Stimulated activated CD8-positive, alpha-beta memory T cell treated with anti-CD3 and anti-CD28 coated beads, Interleukin-4, amount 100 ng/mL, for 24 hours (primary cell): ENCODE data around the gene UGT3A2.
"Not testable (repeated sequence)": the region's sequence is repeated elsewhere in the genome, so short reads cannot be mapped to it uniquely, and the experiment has no call there.

ENCODE experiments used
- DNase-seq: peaks from one replicate; pipeline ENCODE4 v3.0.0-alpha.2; 2020; ENCODE audit warnings: low read depth

The UGT3A2 gene

DNA sequence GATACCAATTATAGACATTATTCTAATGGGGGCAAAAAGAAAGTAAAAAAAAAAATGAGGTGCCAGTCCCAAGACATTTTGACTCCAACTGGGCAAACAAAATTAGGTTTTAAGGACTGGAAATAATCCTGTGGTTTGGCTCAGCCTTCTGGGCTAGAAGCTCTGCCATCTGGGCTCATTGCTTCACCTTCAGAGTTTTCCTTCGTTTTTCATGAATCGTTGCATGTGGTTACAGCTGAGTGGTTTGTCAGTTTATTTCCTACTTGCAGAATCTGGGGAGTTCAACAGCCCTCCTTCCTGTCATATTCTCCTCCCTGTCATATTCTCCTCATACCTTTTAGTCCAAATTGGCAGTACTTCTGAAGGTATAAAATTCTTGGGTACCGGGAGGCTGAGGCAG, 12.0 kb downstream of the UGT3A2 start:
- DNase-seq = no peak

DNA sequence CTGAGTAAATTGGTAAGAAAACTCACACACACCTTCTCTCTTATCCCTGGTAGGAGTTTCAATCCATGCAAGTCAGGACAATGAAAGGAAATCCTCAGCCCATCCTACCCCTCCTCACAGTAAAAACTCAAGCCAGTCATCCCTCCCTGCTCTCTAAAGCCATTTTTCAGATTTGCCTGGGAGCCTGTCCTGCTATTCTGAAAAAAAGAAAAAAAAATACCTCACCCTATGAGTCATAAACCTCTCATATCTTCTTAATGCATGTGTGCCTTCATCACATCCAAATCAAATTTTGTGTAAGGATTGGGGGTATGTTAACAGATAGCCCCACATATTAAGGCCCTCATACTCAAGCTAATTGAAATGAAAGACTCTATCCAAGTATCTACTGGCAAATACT, 14.1 kb downstream of the UGT3A2 start:
- no peak for DNase-seq

DNA sequence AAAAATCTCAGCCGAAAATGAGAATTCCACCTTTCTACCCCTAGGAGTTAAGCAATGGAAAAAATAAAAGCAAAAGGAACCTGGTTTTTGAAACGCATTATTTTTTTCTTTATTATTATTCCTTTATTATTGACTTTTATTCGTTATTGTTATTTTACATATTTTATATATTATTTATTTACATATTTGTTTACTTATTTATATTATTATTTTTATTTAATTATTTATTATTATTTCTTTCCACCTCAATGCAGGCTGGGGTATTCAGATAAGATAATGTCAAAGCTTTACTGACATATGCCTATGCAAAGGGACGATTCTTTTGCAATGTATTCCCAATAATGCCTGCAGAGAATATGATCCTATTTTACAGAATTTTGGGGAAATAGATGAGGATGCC, 16.7 kb downstream of the UGT3A2 start:
- no peak for DNase-seq

DNA sequence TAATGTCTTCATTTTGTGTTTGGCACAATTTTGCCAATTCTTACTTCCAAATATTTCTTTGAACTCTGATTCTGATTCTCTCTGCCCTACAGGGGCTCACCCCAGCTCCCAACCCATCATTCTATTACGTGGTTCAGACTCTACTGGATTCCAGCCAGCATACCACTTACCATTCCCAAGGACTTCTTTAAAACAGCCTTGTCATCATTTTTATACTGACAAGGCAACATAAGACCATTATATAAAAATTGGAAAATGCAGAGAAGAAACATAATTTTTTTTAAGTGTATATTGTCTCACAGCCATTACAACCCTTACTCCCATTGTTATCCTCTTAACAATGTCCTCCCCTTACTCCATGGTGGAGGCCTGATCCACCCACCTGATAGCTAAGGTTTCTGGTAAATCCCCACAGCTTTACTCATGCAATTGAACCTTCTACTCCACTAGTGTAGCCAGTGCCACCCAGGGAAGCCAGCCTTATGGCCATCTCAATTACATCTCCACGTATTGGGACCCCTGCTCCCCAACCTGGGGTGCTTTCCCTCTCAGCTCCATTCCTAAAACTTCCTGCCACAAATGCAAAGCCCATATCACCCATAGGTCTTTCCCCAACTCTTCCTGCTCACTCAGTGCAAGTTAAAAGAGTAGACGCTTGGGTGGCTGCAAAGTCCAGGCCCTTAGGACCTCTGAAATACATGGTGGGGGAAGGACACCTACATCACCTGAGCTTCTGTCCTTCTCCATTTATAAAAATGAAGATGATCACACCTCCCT, 19.1 kb downstream of the UGT3A2 start:
- no peak for DNase-seq

DNA sequence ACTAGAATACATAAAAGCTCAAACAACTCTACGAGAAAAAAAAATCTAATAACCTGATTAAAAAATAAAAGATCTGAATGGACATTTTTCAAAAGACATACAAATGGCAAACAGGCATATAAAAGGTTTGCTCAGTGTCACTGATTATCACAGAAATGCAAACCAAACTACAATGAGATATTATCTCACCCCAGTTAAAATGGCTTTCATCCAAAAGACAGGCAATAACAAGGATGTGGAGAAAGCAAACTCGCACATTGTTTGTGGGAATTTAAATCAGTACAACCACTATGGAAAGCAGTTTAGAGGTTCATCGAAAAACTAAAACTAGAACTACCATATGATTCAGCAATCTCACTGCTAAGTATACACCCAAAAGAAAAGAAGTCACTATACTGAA, 20.8 kb downstream of the UGT3A2 start:
- no peak for DNase-seq

DNA sequence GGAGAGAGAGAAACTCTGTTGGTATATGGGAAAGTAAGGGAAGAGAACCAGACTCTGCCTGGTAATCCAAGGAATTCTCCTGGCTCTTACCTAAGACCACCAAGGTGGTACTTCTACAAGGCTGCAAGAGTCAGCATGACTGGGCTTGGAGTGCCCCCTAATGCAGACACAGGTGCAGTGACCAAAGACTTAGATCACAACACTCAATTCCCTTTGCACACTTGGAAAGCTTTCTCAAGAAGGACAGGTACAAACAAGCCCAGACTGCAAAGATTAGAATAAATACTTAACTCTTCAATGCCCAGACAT, 25.2 kb downstream of the UGT3A2 start:
- DNase-seq = no peak

DNA sequence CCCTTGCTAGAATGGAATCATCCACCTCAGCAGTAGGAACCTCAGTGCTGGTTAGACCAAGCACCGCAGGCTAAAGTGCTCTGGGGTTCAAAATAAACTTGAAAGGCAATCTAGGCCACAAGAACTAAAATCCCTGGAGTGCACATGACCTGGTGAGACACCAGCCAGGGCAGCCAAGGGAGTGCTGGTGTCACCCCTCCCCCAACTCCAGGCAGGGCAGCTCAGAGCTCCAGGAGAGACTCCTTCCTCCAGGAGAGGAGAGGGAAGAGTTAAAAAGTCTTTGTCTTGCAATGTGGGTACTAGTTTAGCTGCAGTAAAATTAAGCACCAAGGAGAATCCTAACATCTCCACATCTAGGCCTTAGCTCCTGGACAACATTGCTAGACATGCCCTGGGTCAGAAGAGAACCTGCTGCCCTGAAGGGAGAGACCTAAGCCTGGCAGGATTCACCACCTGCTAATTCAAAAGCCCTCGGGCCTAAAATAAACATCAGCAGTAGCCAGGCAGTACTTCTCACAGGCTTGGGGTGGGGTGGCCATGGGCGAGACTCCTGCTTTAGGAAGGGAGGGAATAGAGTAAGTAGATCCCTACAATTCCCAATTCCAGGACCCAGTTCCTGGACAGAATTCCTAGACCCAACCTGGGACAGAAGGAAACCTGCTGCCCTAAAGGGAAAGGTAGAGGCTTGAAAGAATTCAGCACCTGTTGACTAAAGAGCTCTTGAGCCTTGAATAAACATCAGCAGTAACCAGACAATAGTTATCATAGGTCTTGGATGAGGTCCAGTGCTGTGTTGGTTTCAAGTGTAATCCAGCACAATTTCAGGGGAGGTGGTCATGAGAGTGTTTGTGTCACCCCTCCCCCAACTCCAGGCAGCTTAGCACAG, 25.8 kb downstream of the UGT3A2 start:
- DNase-seq = no peak

DNA sequence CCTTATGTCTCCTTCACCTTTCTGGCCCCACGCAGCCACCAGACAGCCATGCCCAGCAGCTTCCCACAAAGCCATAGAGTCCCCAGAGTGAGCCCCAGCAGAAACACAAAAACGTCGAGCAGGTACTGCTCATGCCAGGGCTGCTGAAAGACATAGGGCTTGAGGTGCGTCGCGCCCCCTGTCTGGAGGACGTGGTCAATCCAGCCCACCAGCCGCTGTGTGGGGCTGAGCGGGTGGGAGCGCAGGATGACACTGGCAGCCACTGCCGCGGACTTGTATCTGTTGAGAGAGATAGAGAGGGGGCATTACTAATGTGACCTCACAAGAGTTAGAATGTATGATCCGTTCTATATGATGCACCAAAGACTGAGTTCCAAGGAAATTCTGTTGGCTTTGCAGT, 31.0 kb downstream of the UGT3A2 start:
- no peak for DNase-seq

DNA sequence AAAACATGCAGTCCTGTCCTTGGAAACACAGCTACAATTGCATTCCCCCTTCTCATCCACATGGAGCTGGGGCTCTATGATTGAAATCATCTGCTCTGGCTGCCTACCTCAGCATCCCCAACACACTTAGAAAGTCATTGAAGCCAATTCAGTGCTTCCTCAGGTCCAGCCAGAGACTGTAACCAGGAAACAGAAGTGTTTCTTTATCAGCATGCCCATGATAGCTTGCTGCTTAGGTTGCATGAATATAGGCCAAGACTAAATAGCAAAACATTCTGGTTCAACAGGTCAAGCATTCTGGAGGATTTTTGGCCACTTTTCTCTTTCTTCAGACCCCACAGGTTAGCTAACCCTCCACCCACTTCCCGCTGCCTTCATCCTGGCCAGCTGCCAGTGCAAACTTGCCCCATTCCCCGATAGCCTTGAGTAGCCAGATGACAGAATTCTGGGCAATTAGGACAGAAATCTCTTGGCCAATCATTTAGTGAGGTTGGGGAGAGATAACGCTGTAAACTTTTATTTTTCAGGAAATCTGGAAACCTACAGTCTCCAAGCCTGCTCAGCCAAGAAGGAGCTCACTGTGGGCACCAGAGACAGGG, 32.0 kb downstream of the UGT3A2 start:
- not testable (repeated sequence) for DNase-seq

DNA sequence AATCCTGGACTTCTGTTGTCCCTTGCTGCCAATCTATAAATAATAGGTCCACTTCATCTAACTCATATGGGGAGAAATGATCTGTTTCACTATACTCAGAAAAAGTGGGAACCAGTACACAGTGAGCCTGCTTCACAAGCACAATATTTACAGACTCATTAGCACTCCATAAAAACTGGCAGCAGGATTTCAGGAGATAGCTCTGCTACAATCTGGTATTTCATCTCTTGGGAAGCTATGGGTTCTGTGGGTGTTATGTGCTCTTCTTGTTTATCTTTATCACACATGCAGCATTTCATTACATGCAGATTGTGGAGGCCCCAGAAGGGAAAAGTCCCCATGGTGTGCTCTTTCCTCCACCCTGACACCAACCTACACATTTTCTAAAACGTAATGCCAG, 33.2 kb downstream of the UGT3A2 start:
- no peak for DNase-seq

DNA sequence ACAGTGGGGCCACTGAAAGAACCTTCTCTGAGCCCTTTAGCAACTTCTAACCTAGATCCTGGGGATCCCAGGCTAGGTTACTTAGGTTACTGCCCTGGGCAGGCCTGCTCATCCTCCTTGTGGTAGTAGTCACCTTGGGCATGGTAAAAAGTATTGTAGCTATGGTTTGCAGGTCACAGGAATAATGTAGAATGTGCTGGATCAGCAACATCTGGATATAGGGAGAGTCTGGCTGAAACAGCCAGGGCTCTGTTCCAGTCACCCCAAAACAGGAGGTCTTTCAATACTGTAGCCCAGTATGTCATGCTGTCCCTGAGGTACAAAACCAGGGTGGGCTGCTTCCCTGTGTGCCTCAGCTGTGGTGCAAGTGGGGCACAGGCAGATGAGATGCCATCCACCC, 33.6 kb downstream of the UGT3A2 start:
- DNase-seq = no peak

DNA sequence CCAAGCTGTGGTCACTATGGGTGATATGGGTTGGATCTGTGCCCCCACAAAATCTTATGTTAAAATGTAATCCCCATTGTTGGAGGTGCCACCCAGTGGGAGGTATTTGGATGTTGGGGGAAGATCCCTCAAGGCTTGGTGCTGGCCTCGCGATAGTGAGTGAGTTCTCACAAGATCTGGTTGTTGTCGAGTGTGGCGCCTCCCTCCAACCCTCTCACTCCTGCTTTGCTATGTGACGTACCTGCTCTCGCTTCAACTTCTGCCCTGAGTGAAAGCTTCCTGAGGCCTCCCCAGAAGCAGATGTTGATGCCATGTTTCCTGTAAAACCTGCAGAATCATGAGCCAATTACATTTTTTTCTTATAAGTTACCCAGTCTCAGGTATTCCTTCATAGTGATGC, 35.5 kb downstream of the UGT3A2 start:
- no peak for DNase-seq

DNA sequence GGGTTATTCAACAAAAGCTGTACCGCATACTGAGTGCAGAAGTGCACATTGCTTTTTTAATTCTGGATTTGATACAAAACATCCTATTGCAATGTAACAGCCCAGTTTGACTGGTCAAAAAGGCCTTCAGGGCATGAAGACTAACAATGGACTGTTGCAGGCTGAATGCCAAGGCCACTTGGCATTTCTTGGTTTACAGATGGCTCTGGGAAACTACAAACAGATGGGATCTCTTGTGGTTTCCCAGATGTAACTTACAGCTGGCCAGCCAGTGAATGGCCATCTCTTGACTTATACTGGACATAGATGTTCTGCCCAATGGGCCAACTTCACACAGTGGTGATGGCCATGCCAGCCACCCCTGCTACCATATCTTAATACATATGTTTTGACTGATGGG, 36.8 kb downstream of the UGT3A2 start:
- DNase-seq = no peak

DNA sequence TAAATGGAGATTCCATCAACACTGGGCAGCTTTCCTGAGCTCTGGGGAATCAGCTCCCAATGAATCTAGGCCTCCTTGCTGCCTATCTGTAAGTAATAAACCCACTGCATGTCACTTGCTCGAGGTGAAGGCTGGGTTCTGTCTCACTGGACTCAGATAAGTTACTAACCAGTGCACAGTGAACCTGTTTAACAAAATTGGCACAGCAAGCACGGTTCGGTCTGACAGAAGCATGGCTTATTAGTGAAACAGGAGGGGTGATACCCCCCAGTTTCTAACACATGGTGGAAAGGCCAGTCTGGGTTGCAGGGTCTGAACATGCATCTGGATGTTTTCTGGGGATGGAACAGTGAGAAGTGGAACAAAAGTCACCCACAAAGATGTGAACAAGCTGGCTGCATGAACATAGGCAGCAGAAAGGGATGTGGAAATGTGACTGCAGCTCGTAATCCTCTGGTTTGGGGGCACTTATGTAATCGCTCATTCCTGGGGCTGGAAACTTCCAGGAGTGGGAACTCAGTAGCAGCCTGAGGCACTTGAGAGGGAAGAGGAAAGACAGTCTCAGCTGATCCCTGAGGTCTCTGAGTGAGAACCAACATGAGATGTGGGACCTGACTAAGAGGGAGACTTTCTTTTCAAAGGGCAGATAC, 37.7 kb downstream of the UGT3A2 start:
- DNase-seq = no peak

DNA sequence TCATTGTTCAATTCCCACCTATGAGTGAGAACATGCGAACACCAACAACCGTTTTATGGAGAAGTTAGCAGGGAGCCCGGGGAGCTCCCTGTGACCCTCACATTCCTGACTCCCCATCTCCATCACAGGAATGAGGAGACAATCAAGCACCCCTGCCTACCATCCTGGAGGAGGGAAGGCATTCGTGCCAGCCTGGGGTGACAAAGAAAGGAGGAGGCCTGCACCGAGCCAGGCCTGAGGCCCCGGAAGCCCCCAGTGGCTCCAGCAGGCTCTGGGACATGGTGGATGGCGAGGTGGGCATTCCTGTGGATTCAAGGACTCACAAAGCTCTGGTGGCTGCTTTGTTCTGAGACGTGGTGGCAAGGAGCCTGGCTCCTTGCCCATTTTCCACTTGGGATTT, 39.0 kb downstream of the UGT3A2 start:
- no peak for DNase-seq

DNA sequence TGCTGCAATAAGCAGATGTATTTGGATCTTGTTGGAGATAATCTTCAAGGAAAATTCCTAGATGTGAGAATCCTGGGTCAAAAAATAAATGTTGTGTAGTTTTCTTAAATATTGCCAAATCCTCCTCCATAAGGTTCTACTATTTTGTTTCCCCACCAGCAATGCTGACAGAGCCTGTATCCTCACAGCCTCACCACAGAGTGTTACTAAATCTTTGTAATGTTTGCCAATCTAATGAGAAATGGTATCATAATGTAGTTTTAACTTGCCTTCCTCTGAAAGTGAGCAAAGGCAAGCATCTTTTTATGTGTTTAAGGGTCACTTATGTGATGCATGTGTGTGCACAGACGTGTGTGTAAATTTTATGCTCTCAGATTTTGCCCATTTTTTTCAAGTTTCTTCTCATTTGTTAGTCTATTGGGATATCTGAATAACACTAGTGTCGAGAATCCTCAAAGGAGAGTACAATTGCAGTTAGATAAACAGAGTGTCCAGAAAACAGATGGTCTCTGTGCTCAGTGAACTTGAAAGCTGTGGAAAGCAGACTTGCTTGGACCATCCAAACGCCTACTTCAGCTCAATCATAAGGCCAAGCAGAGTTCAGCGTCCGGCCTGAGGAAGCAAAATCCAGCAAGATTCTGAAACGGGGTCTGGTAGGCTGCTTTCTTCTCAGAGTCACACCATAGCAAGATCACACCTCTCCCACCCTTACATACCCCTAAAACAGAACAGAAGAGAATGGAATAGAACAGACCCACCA, 39.8 kb downstream of the UGT3A2 start:
- no peak for DNase-seq

DNA sequence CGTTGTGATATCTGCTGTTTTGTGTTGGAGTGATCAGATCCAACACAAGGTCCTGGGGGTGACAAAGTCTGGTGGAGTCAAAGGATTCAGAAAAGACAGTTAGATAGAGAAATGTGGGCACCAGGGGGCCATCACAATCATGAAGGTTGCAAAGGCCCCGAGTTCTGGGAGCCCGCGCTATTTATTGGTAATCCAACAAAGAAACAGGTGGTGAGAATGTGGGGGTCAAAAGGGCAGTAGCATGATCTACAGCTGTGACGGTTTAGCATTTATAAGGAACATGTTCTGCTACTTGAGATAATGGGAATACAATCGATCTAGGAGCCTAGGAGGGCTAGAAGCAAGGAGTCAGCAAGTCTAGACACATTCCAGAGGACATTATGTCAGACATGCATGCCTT, 44.4 kb downstream of the UGT3A2 start:
- not testable (repeated sequence) for DNase-seq

DNA sequence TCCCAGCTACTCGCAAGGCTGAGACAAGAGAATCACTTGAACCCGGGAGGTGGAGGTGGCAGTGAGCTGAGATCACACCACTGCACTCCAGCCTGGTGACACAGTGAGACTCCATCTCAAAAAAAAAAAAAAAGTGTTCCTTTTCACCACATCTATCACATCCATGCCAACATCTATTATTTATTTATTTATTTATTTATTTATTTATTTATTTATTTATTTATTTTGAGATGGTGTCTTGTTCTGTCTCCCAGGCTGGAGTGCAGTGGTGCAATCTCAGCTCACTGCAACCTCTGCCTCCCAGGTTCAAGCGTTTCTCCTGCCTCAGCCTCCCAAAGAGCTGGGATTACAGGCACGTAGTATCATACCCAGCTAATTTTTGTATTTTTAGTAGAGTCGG, 47.1 kb downstream of the UGT3A2 start:
- DNase-seq = not testable (repeated sequence)

DNA sequence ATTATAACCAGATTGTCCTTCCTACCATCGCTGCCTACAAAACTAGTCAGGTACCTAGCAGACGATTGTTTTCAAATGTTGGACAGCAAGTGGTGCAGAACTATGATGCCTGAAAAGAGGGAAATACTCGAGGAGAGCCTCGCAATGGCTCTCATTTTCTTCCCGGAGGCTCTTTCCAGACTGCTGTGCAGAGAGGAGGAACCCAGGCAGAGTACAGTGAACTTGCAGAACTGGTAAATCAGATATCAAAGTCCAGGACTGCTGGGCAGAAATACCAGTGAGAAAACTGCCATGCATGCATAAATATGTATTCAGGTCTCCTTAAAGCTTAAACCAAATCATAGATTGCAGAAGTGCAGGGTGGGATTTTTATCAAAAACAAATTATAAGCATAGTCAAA, 49.1 kb downstream of the UGT3A2 start:
- no peak for DNase-seq

DNA sequence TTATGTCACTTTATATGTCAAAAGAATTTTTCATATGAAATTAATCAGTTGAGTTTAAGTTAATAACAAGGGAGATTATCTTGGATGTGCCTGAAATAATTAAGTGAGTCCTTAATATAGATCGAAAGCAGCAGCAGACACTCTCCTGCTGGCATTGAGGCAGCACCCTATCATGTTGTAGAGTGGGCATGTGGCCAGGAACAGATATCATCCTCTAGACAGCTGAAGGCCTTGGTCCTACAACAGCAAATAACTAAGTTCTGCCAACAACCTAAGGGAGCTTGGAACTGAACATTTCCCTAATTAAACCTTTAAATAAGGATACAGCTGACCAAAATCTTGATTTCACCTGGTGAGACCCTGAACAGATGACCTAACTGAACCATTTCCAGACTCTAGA, 49.7 kb downstream of the UGT3A2 start:
- DNase-seq = no peak

DNA sequence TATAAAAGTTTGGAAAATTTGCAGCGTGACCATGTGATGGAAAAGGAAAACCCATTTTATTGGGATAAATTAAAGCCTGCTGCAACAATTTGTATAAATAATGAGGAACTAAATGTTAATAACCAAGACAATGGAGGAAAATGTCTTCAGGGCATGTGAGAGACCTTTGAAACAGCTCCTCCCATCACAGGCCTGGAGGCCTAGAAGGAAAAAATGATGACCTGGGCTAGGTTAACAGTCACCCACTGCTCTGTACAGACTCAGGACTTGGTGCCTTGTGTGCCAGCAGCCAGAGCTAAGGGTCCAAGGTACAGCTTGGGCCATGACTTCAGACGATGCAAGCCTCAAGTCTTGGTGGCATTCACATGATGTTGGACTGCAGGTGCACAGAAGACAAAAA, 53.5 kb downstream of the UGT3A2 start:
- no peak for DNase-seq

DNA sequence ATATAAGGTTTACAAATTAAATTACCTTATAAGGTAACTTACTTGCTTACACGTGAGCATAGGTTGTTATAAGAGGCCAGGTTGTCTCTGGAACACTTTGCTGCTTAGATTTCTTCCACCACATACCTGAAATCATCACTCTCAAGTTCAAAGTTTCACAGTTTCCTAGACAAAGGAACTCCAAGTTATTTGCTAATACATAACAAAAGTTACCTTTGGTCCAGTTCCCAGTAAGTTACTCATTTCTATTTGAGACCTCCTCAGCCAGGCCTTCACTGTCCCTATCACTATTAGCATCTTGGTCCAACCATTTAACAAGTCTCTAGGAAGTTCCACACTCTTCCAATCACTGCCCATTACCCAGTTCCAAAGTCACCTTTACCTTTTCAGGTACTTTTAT, 57.0 kb downstream of the UGT3A2 start:
- no peak for DNase-seq
